ENCODE results near the gene LRBA.

Gene LRBA

GRCh38 chr4:150983851-150984250, 31.2 kb downstream of the LRBA start:
- H3K4me3 ChIP-seq = no peak overlapping the region

DNA sequence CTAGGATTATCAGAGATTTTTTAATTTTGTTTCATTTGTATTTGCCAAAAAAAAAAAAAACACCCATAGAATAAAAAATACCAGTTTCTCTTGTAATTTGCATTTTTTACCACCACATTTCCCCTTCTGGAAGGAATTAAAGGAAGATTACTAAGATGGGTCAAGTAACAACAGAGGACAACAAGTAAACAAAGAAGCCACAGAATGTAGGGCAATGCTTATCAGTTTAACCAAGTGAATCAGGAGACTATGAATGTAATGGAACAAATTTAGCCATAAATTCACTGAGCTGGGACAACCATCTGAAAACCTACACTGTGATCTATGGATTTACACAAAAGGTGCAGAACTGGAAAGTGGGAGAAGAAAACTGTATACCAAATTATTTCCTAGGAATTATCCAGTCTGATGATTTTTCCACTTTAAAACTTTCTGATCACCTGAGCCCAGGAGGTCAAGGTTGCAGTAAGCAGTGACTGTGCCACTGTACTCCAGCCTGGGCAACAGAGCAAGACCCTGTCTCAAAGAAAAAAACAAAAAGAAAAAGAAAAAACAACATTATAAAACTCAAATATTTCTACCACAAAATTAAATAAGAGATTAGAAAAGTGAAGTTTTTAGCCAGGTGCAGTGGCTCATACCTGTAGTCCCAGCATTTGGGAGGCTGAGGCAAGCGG, 32.4 kb downstream of the LRBA start:
- Histone ChIP-seq H3K27ac (no peak overlapping the region), H3K4me3 (no peak overlapping the region)
- DNase-seq (ENCODE audit: low spot score) = no peak
- no peak for TF ChIP-seq CTCF (IDR thresholded peaks at IDR 0.05)

More at GRCh38 chr4:150983851-150984250, 31.2 kb downstream of the LRBA start:
- no peak for TF ChIP-seq CTCF (IDR thresholded peaks at IDR 0.05)
- no peak for DNase-seq (ENCODE audit: low spot score)
- H3K27ac ChIP-seq = no peak overlapping the region

- no peak for TF ChIP-seq CTCF (IDR thresholded peaks at IDR 0.05)
- DNase-seq (ENCODE audit: low spot score) = no peak
- H3K27ac ChIP-seq = no peak overlapping the region
These were observed 36.1 kb downstream of the LRBA start for GRCh38 chr4:150978738-150979575.

GRCh38 chr4:150976478-150977118, 38.5 kb downstream of the LRBA start:
- Histone ChIP-seq H3K4me3 (no peak overlapping the region), H3K27ac (no peak overlapping the region)
- TF ChIP-seq CTCF (IDR thresholded peaks at IDR 0.05) = no peak
- no peak for DNase-seq (ENCODE audit: low spot score)

More at GRCh38 chr4:150978738-150979575, 36.1 kb downstream of the LRBA start:
- H3K4me3 ChIP-seq = no peak overlapping the region

DNA sequence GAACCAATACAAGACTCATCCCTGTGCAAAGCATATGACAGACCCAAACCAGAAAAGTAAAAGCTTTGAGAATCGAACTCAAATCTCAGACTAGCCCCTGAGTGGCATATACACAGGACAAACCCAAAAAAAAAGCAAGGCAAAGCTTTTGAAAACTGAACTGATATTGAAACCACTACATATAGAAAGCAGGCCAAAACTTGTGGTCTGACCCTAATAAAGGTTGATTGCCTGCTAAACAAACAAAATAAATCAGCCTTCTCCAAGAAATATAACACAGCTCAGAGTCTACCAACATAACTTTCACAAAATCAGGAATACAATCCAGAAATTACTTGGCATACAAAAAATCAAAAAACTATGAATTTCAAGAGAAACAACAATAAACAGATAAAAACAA, 40.3 kb downstream of the LRBA start:
- Histone ChIP-seq H3K27ac (no peak overlapping the region), H3K4me3 (no peak overlapping the region)
- no peak for TF ChIP-seq CTCF (IDR thresholded peaks at IDR 0.05)
- no peak for DNase-seq (ENCODE audit: low spot score)

DNA sequence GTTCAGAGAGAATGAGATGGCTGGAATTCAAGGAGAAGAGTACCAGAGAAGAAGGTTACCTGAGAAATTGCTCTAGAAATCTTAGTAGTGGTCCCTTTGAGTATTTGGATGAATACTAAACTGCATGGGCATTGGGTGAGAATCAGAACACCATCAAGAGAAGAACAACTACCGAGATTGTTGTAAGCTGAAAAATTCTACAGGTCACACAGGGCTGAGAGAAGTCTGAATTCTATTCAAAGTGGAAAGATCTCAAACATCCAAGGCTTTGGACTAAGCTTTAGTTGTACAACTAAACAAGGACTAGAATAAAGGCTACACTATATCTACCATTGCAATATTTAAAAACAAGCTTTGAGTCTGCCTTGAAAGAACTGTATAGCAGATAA, 40.8 kb downstream of the LRBA start:
- Histone ChIP-seq H3K4me3 (no peak overlapping the region), H3K27ac (no peak overlapping the region)
- no peak for DNase-seq (ENCODE audit: low spot score)
- TF ChIP-seq CTCF (IDR thresholded peaks at IDR 0.05) = no peak
